Activated gamma-delta T cell treated with Interleukin-2 at 50 U/mL for 16 hours (primary cell): Measurements from ENCODE around the gene CAMK1D.

Experiments used
- DNase-seq: peaks from one replicate; pipeline ENCODE4 v3.0.0-alpha.2; 2020

The CAMK1D gene

DNA sequence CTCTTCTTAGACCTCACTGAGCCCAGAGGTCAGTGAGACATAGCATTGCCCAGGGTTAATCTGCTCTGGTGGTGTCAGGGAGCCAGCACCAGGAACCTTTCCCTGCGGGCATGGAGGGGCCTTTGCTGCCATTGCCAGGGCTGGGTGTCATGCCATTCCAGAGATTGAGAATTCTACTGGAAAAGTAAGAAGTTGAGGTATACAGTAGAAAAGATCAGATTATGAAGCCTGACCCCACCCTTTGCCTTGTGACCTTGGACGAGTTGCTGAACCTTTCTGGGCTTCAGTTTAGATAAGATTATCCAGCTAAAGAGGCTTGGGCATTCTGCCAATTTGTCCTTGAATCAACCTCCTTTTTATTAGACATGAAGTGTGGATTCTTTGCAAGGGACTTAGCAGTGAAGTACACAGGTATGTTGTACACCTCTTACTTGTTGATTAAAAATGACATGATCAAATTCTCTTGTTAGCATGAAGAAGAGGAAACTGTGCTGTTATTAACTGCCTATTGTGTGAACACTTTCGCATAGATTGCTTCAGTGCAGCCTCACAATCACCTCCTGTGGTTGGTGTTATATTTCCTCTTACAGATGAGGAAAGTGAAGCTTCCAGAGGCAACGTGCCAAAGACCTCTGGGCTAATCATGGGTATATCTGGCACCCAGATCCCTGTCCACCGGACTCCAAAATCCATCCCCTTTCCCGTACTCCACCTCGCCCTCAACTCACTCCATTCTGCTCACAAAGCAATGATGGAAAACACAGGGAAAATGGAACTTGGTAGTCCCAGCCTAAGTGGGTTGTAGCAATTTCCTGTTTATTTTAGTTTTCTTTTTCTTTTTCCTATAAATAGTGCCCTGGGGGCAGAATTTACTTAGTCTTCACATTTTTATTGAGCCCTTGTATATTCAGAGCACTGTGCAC, 151.3 kb downstream of the CAMK1D start:
- no peak for DNase-seq

DNA sequence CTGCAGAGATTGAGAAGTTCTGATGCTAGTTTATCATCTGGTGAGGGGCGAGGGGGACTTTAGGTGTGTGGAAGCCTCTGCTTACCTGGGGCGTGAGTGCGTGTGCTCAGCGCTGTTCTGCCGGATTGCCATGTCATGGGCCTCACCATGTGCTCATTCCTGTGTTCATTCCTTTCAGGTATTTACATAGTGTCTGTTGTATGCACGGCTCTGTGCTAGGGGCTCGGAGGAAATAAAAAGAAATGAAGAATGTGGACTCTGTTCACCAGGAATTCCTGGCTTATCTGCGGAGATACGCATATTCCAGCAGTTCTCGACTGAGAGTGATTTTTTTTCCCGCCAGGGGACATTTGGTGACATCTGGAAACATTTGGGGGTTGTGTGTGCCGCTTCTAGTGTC, 152.0 kb downstream of the CAMK1D start:
- no peak for DNase-seq

DNA sequence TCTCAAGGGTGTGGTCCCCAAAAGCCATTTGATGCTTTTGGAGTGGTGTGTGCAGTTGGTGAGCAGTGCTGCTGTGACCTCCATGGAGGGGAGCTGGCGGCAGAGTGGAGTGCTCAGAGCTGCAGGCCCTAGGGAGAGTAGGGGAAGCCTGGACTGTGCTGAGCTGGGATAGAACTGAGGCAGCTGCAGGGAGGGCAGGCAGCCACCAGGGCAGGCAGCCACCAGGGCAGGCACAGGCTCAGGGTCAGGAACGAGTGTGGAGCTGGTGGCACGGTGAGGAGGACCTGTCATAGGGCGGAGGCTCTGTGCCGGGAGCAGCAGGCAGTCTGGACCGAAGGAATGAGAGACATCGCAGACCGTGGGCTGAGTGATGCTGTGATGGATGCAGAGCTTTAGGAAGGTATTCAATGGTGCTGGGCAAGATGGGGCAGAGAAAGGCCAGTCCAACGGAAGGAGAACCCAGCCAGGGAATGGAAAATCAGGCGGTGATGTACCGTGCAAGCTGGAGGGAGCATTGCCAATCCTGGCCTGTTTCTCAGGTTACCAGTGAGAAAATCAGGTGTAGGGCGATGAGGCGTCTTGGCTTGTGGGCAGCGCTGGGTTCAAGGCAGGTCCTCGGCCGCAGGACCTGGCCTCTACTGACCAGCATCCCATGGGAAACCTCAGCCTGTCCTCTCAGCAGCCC, 152.6 kb downstream of the CAMK1D start:
- no peak for DNase-seq

DNA sequence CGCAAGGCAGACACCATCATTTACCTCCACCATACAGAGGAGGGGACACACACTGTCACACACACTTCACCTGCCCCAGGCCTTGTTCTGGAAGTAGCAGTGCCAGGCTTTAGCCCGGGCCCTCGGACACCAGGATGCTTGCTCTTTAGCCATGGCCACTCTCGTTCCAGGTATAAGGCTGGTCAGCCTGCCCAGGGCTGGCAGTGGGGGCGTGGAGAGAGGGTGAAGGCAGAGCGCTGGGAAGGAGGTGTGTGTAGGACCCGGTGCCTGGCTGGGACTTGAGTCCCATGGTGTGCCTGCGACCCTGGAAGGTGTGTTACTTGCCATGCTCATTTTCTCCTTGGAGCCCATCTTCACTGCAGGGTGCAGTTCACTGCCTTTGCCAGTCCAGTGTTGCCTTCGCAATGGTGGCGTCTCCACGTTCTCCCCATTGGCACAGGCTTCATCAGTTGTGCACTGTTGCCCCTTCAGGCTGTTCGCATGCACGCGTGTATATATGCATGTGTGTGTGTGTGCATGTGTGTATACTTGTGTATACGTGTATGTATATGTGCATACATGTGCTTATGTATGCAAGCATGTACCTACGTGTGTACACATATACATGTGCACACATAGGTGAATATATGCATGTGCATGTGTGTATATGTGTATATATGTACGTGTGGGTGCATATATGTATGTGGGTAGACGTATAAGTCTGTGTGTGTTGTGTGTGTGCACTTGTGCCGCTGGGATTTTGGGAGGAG, 153.4 kb downstream of the CAMK1D start:
- DNase-seq, result no peak

DNA sequence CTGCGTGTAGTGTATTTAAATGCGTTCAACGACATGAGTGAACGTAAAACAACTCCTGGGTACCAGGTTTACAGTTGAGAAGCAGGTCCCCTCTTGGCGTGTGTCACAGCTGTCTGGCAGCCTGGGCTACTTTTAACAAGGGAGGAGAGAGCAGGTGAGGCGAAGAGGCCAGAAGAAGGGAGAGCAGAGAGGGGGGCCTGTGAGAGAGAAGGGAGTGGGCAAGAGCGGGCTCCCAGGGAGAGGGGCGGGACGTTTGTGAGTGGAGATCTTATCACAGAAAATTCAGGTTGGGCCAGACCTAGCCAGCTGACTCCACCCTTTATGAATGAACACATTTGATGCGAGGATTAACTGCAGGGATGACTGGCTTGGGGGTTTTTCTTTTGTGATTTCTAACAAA, 154.0 kb downstream of the CAMK1D start:
- DNase-seq, result no peak

DNA sequence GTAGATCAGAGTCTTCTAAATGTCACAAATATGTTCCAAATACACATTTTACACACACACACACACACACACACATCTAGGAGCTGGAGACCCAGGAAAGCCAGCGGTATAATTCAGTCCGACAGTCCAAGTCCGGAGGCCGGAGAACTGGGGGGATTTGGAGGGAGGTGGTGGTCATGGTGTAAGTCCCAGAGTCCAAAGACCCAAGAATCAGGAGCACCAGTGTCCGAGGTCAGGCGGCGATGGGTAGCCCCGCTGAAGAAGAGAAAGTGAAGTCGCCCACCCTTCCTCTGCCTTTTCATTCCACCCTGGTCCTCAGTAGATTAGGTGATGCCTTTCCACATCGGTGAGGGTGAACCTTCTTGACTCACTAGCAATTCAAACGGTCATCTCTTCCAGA, 154.8 kb downstream of the CAMK1D start:
- DNase-seq, result no peak

DNA sequence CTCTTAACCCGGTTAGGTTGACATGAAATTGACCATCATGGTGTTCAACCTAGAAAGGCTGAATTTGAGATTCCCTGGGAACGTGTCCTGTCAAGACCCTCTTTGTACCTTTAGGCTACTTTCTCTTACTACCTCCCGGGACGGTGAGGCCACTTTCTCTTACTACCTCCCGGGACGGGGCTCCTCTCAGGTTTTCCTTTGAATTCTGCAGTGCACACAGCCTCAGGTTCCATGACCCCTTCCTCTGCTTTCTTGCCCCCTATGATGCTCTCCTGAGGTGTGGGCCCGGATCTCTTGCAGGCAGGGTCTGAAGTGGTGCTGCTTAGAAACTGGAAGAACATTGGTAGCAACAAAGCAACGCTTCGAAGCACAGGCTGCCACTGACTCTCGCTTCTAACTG, 155.3 kb downstream of the CAMK1D start:
- DNase-seq, result no peak

DNA sequence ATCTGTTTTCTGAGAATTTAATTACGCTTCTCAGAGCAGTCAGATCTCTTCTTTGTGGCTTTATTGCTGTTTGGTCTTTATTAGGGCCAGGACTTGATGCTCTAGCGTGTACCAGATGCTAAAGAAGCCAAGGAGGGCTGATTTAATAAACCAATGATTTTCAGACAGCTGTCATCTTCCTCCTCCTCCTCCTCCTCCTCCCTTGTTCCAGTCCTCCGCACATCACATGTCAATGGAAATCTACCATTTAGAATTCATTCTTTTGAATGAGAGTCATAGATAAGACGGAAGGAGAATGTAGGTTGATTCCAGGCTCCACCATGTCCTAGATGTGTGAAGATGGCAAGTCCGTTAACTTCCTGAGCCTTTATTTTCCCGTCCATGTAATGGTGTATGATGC, 156.3 kb downstream of the CAMK1D start:
- DNase-seq, result no peak

DNA sequence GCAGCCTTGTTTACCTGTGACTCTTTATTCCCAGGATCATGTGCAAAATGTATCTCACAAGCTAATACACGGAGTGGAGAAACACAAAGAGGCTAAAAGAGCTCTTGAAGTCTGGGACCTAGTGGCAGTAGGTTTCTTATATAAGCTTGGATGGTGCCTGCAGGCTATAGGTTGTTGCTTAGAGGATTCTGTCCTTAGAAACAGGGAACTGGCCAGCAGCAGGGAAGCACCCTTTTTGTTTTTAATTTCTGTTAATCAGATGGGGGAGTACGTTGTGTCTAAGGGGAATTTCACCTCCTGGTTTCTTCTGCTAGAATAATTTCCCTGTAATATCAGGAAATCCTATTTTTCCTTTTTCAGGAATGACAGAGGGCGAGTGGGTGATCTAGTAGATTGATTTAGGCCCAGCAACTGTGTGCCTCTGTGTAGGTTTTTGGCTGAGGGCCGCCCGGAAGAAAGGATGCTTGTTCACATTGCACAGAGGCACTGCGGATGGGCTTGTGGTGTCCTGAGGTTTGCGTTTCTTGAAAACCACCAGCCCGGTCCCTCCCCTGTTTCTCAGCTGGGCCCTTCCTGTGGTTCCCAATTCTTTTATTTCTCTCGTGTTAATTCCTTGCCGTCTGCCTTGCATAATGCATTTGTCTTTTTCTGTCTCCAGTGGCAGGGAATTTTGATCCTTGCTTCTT, 158.0 kb downstream of the CAMK1D start:
- DNase-seq, result no peak

DNA sequence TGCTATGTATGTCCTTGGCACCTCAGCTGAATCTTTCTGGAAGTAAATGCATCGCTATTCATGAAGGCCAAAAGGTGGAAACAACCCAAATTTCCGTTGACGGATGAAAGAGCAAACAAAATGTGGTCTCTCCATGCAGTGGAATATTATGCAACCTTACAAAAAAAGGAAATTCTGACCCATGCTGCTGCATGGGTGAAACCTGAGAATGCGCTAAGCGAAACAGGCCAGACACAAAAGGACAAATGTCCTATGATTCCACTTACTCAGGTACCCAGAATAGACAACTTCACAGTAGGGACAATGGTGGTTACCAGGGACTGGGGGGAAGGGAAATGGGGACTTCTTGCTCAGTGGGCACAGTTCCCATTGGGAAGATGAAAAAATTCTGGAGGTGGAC, 158.8 kb downstream of the CAMK1D start:
- no peak for DNase-seq

DNA sequence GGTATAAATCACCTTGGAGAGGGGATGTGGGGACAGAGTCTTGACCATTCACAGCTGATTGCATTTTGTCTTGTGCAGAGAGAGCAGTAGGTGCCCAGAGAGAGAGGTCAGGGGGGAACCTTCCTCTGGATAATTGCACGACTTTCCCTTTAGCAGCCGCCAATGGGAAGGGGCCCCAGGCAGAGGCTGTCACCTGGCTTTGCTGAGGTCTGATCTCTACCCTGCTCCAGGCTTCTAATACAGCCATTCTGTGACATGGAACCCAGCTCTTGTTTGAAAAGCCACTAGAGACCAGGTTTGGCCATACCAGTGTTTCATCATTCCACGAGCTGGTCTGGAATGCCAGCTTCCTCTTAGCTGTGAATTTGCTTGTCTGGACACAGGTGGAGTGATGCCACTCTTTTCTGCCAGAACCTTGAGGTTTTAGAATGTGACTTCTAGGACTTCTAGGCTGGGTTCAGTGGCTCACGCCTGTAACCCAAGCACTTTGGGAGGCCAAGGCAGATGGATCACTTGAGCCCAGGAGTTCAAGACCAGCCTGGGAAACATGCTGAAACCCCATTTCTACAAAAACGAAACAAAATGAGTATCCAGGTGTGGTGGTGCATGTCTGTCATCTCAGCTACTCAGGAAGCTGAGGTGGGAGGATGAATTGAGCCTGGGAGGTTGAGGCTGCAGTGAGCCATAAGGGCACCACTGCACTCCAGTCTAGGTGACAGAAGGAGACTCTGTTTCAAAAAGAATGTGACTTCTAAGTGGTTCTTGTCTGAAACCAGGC, 159.9 kb downstream of the CAMK1D start:
- DNase-seq, result no peak

DNA sequence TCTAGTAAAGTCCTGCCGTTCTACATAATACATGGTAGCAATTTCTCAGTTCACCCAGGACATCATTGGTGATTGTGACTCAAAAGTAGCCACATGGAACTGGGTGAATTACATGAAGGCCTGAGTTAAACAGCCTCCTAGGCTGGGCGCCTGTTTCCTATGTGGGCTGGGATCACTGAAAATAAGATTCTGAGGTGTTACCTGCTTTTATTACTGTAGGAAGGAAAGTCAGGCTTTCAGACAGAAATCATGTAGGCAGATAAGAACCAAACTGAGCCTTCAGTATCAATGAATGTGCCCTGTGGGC, 160.4 kb downstream of the CAMK1D start:
- no peak for DNase-seq

DNA sequence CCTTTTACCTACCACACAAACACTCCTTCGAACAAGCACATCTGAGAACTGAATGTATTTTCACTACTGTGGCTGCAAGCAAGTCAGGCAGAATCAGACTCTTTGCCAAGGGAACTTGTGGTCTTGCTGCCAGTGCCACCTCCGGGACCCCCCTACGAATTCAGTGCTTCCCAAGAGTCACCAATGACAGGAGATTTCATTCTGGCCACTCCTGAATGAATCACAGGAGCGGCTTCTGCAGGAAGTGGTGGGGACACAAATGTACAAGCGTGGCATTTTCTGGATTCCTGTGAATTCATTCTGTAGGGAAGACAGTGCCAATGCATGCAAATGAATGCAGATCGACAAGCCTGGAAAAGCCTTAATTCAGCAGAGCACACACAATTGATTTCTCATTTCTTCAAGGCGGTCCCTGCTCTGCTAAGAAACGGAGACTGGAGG, 161.2 kb downstream of the CAMK1D start:
- no peak for DNase-seq

DNA sequence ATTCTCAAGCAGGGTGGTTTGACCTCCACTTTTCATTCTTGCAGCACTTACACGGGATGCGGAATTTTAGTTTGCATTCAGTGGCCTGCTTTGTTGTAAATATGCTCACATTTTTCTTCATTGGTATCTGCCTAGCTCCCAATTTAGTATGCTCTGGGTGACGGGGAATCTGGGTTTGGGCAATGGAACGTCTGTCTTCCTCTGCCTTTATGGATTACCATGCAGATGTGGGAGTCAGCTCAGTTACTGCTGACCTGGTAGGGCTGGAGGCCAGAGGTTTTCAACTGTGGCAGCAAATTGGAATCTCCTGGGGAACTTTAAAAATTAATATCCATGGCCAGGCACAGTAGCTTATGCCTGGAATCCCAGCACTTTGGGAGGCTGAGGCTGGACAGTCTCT, 161.6 kb downstream of the CAMK1D start:
- DNase-seq, result no peak

DNA sequence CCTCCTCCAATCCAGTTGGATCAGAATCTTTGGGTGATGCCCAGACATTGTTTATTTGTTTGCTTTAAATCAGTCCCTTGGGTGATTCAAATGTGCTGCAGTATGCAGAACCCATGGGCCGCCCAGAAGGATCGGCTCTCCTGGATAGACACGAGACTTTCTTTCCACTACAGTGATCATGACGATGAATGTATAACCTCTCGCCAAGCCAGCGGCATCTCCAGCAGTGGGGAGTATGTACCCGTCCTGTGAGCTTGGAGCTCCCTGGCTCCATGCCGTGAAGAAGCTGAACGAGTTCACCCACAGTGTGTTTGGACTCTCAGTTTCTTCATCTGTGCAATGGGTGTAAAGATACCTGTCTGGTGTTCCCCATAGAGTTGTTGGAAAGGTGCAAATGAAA, 162.3 kb downstream of the CAMK1D start:
- DNase-seq, result no peak

DNA sequence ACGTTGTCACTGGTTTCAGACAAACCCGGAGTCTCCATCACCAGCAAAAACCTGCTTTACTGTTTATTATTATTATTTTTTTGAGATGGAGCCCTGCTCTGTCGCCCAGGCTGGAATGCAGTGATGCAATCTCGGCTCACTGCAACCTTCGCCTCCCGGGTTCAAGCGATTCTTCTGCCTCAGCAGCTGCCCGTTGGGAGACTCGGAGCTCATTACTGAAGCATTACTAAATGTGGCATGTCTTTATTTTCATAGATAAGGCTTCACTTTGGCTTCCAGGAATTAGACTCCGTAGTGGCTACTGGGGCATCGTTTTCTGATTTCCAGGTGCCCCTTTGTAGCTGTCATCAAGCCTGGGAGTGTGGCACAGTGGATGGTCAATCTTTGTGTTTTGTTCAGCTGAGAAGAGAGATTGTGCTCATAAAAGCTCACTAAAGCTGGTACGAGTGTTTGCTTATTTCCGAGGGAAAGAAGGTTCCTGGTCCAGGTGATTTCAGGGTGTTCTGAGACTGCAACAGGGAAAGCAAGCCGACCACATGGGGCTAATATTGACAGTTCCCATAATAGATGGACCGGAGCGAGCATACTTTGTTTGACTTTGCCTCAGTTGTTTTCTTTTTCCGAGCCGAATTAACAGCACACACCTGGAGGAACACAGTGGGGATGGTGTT, 163.1 kb downstream of the CAMK1D start:
- no peak for DNase-seq

DNA sequence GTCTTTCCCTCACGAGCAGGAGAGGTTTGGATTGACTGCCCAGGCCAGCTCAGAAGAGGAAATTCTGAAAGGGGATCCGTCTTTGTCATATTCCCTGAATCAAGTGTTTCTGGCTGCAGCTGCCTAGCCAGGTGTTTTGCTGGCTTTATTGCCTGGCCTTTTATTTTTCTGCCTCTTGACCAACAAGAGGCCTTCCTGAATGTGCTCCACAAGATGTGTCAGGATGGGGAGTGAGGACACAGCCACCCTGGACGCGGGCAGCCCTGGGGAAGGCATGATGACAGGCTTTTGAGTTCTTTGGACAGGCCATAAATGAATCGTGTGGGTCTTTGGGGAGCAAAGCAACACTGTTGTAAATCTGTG, 163.6 kb downstream of the CAMK1D start:
- no peak for DNase-seq

DNA sequence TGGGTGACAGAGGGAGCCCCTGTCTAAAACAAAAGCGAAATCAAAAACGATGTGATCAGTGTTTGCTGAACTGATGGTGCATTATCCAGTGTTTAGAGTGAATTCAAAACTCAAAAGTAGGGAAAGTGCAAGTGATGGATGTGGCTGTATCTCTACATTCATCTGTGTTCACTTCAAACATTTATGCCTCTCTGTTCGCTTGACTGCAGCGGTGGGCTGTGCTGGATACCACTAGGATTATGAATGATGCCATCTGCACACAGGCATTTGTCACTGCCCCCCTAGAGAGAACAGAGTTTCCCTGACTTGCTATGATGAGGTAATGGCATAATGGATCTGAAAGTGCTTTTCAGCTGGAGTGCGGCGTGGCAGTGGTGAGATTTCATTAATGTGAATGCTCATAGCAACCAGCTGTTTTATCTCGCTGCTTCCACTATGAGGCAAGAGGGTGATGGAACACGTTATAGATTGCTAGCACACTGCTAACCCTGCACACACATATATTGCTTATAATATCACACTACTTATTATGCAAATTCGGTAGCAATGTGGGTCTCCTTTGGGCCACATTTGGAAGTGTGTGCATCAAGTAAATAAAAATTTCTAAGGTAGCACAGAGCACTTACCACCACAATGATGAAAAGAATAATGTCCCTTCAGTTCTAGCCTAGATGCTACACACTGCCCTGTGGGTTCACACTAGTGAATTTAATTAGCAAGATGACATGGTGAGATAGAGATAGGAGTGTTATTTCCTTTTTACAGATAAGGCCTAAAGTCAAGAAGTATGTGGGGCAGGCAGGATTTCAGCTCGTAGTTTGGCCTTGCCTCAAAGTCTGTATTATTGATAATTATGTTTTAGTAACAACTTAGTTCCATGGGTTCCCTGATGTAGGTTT, 164.7 kb downstream of the CAMK1D start:
- no peak for DNase-seq

DNA sequence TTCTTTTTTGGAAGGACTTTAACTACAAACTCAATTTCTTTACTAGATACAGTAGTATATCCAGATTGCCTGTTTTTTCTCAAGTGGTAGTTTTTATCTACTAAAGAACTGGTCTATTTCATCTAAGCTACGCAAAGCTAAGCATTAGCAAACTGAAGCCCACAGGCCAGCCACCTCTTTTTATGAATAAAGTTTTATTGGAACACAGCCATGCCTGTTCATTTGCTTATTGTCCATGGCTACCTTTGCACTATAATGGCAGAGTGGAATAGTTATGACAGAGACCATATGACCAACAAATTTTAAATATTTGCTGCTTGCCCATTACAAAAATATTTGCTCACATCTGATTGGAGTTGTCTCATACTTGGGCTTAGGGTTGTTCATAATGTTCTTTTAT, 168.7 kb downstream of the CAMK1D start:
- no peak for DNase-seq

DNA sequence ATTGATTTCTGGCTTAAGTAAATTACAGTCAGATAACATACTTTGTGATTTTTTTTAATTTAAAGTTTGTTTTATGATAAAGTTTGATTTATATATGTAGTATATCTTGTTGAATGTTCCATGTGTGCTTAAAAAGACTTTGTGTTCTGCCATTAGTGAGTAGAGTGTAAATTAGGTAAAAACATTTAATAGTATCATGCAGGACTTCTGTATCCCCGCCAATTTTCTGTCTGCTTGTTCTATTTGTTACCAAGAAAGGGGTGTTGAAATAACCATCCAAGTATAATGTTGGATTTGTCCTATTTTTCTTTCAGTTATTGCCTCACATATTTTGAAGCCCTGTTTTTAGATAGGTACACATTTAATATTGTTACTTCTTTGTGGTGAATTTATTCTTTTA, 172.1 kb downstream of the CAMK1D start:
- no peak for DNase-seq

DNA sequence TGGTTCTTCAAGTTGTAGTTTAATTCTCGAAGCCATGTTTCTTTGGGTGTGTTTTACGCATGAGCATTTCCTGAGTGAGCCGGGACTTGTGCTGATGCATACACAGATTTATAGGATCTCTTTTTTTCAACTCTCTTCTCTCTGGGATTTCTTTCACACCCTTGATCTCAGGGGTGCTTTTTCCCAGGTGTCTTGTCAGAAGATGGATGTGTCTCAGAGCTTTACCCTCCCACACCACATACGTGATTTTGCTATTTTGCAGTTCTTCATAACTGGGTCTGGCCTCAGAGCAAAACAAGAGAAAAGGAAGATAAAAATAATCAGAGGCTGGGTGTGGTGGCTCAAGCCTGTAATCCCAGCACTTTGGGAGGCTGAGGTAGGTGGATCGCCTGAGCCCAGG, 177.0 kb downstream of the CAMK1D start:
- DNase-seq, result no peak
